Measurements from ENCODE around the gene SHISAL1.

SHISAL1 gene

GRCh38 chr22:44333847-44334635, 21.3 kb upstream of the SHISAL1 start:
- H3K4me3 ChIP-seq (ENCODE audit: control insufficient read depth, low read depth, low read length), result no peak overlapping the region
- DNase-seq (ENCODE audit: low read depth), result no peak
- no peak for TF ChIP-seq CTCF (conservative IDR thresholded peaks at IDR 0.05; ENCODE audit: control insufficient read depth, insufficient read depth, low read depth, low read length)

GRCh38 chr22:44332946-44333345, 20.2 kb upstream of the SHISAL1 start:
- TF ChIP-seq CTCF (conservative IDR thresholded peaks at IDR 0.05; ENCODE audit: control insufficient read depth, insufficient read depth, low read depth, low read length), result no peak
- H3K4me3 ChIP-seq (ENCODE audit: control insufficient read depth, low read depth, low read length), result no peak overlapping the region
- DNase-seq (ENCODE audit: low read depth), result no peak

- TF ChIP-seq CTCF (conservative IDR thresholded peaks at IDR 0.05; ENCODE audit: control insufficient read depth, insufficient read depth, low read depth, low read length), result no peak
- no peak for DNase-seq (ENCODE audit: low read depth)
- no peak overlapping the region for H3K4me3 ChIP-seq (ENCODE audit: control insufficient read depth, low read depth, low read length)
Measured at GRCh38 chr22:44331881-44332714, 19.3 kb upstream of the SHISAL1 start.

- H3K4me3 ChIP-seq (ENCODE audit: control insufficient read depth, low read depth, low read length), result no peak overlapping the region
- no peak for TF ChIP-seq CTCF (conservative IDR thresholded peaks at IDR 0.05; ENCODE audit: control insufficient read depth, insufficient read depth, low read depth, low read length)
Measured at GRCh38 chr22:44330744-44331660, 18.3 kb upstream of the SHISAL1 start.

GRCh38 chr22:44330188-44330743, 17.5 kb upstream of the SHISAL1 start:
- H3K4me3 ChIP-seq (ENCODE audit: control insufficient read depth, low read depth, low read length), result no peak overlapping the region
- TF ChIP-seq CTCF (conservative IDR thresholded peaks at IDR 0.05; ENCODE audit: control insufficient read depth, insufficient read depth, low read depth, low read length), result no peak
- no peak for DNase-seq (ENCODE audit: low read depth)

More at GRCh38 chr22:44330744-44331660, 18.3 kb upstream of the SHISAL1 start:
- no peak for DNase-seq (ENCODE audit: low read depth)
